Upper lobe of left lung (tissue), 6 donors: ENCODE data around the gene FAM171A1. TPM values are rescaled to one million over a fixed set of nuclear protein-coding genes. Genes with fewer than 3 reads are reported as not detected.
A peak's percentile ranks its signal among the peaks of the same experiment; 100 is the strongest.

Experiments used
- ATAC-seq, 2 donors: fragments of 200-7000 bp; cut with Tn5 transposase; one replicate each; pipeline ENCODE4 v1.9.1; 2022; ENCODE audit warnings: mild to moderate bottlenecking in 2 of 2, moderate library complexity in 2 of 2; ENCODE audit not compliant: low FRiP score in 2 of 2
- DNase-seq, 2 donors: peaks; one replicate each; pipeline ENCODE4 v3.0.0-alpha.2; 2019 to 2020
- H3K27ac ChIP-seq, 4 donors: fragments of 200-600 bp; sonication (generic); one replicate each; pipeline ENCODE4 v1.5.1; 2016 to 2019
- H3K27me3 ChIP-seq, 4 donors: fragments of 200-600 bp; sonication (generic); one replicate each; pipeline ENCODE4 v1.5.1; 2017 to 2019
- H3K36me3 ChIP-seq, 4 donors: fragments of 200-600 bp; sonication (generic); one replicate each; pipeline ENCODE4 v1.5.1; 2016 to 2019
- H3K4me1 ChIP-seq, 4 donors: fragments of 200-600 bp; sonication (generic); one replicate each; pipeline ENCODE4 v1.5.1; 2018 to 2019
- H3K4me3 ChIP-seq, 4 donors: fragments of 200-600 bp; sonication (generic); one replicate each; pipeline ENCODE4 v1.5.1; 2017 to 2019; ENCODE audit warnings: mild to moderate bottlenecking in 2 of 4, moderate library complexity in 1 of 4
- H3K9me3 ChIP-seq, 4 donors: fragments of 200-600 bp; sonication (generic); one replicate each; pipeline ENCODE4 v1.5.1; 2018 to 2019
- CTCF ChIP-seq, 6 experiments: fragments of 450-650 bp in 4 of 6; fragments of 200-600 bp in 2 of 6; sonication (generic) in 2 of 6; IDR thresholded peaks; one replicate each; pipeline ENCODE4 v1.5.1; 2016 to 2019; ENCODE audit warnings: antibody characterized with exemption in 6 of 6
- EP300 ChIP-seq, 4 donors: sonication (generic); formaldehyde crosslinking; IDR thresholded peaks; one replicate each; pipeline ENCODE4 v1.5.1; 2017; ENCODE audit warnings: antibody characterized with exemption in 4 of 4, control low read depth in 2 of 4
- POLR2A ChIP-seq, 4 donors: fragments of 450-650 bp; IDR thresholded peaks; one replicate each; pipeline ENCODE4 v1.5.1; 2016 to 2017; ENCODE audit warnings: antibody characterized with exemption in 4 of 4, mild to moderate bottlenecking in 2 of 4
- POLR2AphosphoS5 ChIP-seq, 2 donors: sonication (generic); formaldehyde crosslinking; IDR thresholded peaks; one replicate each; pipeline ENCODE4 v1.5.1; 2017; ENCODE audit warnings: antibody characterized with exemption in 2 of 2
- WGBS, 2 donors: methylation state at CpG; one replicate each; pipeline ENCODE4 v1.1.5; 2017 to 2018; 5-methylcytosine and 5-hydroxymethylcytosine counted together
- total RNA-seq, 6 donors: library from RNA; depleted of rRNA in 4 of 6; stranded (reverse); fragments of >200 nt in 4 of 6; gene quantifications; one replicate each; pipeline versions ENCODE4 v1.1.0 to v1.2.1, GENCODE V29; 2016 to 2021
- donor health status: DM: no; HTN: no; CAD: no; lungs with moderate emphysema.
- donor health status: DM: no; HTN: yes; CAD: no; lungs with severe emphysema.

Gene FAM171A1
- total RNA-seq, 6 donors from 2014 or later, result 3.7 to 19.4 (median 7.2) TPM

- Histone ChIP-seq H3K27ac (no peak overlapping the region), H3K36me3 (no peaks in the 10 kb centered on the region), H3K4me3 (no peak overlapping the region), H3K27me3 (no peaks in the 10 kb centered on the region), H3K4me1 (no peaks in the 10 kb centered on the region), H3K9me3 (no peaks in the 10 kb centered on the region)
- ATAC-seq (no peak), DNase-seq (no peak)
- TF ChIP-seq POLR2AphosphoS5 (IDR thresholded peaks at IDR 0.05) (no peak), CTCF (IDR thresholded peaks at IDR 0.05) (no peak), POLR2A (IDR thresholded peaks at IDR 0.05) (no peak)
- 95 to 97% methylated on average over 2 to 9 of the region's 10 CpGs for WGBS, 2 donors
Measured at GRCh38 chr10:15222511-15222910, 148.6 kb downstream of the FAM171A1 start.

- no peaks in the 10 kb centered on the region for H3K36me3 ChIP-seq
- H3K4me1 ChIP-seq, result no peaks in the 10 kb centered on the region
- no peak for ATAC-seq
- TF ChIP-seq POLR2A (IDR thresholded peaks at IDR 0.05) (no peak), EP300 (IDR thresholded peaks at IDR 0.05) (no peak), POLR2AphosphoS5 (IDR thresholded peaks at IDR 0.05) (no peak), CTCF (IDR thresholded peaks at IDR 0.05) (no peak)
- 89 to 92% methylated on average over 3 of the region's 3 CpGs for whole genome bisulfite sequencing, 2 donors
- H3K27ac ChIP-seq, result no peak overlapping the region
- no peaks in the 10 kb centered on the region for H3K27me3 ChIP-seq
- no peak overlapping the region for H3K4me3 ChIP-seq
- H3K9me3 ChIP-seq, result no peaks in the 10 kb centered on the region
- DNase-seq, result no peak
Measured at GRCh38 chr10:15220445-15220844, 150.6 kb downstream of the FAM171A1 start.

- no peak for DNase-seq
- Histone ChIP-seq H3K27me3 (no peaks in the 10 kb centered on the region), H3K4me1 (no peaks in the 10 kb centered on the region), H3K36me3 (peaks cover 0 to 12% (median 0%) of the 10 kb centered on the region in 4 donors), H3K4me3 (no peak overlapping the region), H3K27ac (no peak overlapping the region), H3K9me3 (no peaks in the 10 kb centered on the region)
- TF ChIP-seq POLR2AphosphoS5 (IDR thresholded peaks at IDR 0.05) (no peak), POLR2A (IDR thresholded peaks at IDR 0.05) (no peak), CTCF (IDR thresholded peaks at IDR 0.05) (no peak), EP300 (IDR thresholded peaks at IDR 0.05) (no peak)
- WGBS, 2 donors, result 85 to 87% methylated on average over 6 of the region's 6 CpGs
- no peak for ATAC-seq
Measured at GRCh38 chr10:15216700-15217099, 154.4 kb downstream of the FAM171A1 start.

GRCh38 chr10:15214237-15214636, 156.9 kb downstream of the FAM171A1 start:
- Histone ChIP-seq H3K4me1 (peaks cover 0 to 7% (median 5%) of the 10 kb centered on the region in 4 donors), H3K36me3 (peaks cover 0 to 12% (median 0%) of the 10 kb centered on the region in 4 donors)
- WGBS, 2 donors, result 91 to 95% methylated on average over 15 to 17 of the region's 17 CpGs

More at GRCh38 chr10:15214237-15214636, 156.9 kb downstream of the FAM171A1 start:
- H3K9me3 ChIP-seq, result no peaks in the 10 kb centered on the region
- no peak overlapping the region for H3K27ac ChIP-seq
- TF ChIP-seq POLR2A (IDR thresholded peaks at IDR 0.05) (no peak), CTCF (IDR thresholded peaks at IDR 0.05) (no peak), EP300 (IDR thresholded peaks at IDR 0.05) (no peak), POLR2AphosphoS5 (IDR thresholded peaks at IDR 0.05) (no peak)
- DNase-seq (peak in 1 of 2 donors; percentile 70), ATAC-seq (no peak)
- no peaks in the 10 kb centered on the region for H3K27me3 ChIP-seq
- no peak overlapping the region for H3K4me3 ChIP-seq
